ENCODE measurements around the gene MAGI1. TPM values are rescaled to one million over a fixed set of nuclear protein-coding genes. Genes with fewer than 3 reads are reported as not detected.

MAGI1 gene
- total and polyA plus RNA-seq, 7 experiments from 2014 or later = 0.39 TPM; not detected in 6

DNA sequence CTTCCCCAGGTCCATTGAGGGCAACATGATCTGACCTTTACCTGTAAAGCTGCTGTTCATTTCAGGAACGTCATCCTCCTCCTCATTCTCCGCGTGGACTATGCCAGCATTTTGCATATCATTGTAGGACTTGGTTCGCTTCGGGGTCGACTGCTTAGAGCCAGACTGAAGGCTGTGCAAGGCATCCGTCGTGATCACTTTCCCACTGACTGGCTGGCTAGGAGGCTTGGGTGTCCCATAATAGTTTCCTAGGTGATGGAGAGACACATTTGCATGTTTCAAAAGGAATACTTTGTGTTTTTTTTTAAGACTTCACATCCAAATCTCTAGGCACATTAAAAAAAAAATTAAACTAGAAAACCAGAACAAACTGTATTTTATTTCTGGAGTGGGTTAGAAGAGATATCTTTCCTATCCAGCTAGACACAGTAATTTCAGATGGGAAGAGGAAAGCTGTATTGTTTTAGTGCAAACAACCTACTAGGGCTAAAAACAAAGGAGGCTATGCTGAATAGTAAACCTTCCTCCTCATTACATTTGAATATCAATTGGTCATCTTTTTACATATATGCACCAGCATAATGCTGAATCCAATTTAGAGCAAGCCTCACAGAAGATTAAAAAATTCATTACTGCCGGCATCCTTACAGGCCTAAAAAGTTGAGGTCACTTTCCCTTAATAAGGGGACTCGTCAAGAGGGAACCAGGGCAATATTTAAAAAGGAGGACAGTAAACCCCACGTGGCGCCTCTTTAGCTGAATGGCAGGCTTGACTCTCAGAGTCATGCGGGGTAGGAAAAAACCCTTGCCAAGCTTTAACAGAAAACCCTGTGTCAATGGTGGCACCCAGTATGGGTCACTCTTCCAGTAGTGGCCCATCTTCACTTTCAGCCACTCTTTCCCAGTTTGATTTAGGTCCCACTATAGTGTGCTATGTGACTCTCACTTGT, 559.9 kb downstream of the MAGI1 start:
- no peaks in the 10 kb centered on the region for H3K9me3 ChIP-seq (ENCODE audit: control insufficient read depth in 2 of 3, low read length in 3 of 3)
- no peaks in the 10 kb centered on the region for H3K4me1 Mint-ChIP-seq
- no peak overlapping the region for H3K27ac ChIP-seq (ENCODE audit: low read depth, low read length)
- H3K27me3 ChIP-seq (ENCODE audit: control insufficient read depth in 2 of 2, insufficient read depth in 2 of 2, low read length in 2 of 2) = no peaks in the 10 kb centered on the region
- no peaks in the 10 kb centered on the region for H3K9me3 Mint-ChIP-seq
- ATAC-seq = no peak
- no peak overlapping the region for H3K4me3 Mint-ChIP-seq
- CTCF ChIA-PET = no interaction called here
- H3K27me3 Mint-ChIP-seq = no peaks in the 10 kb centered on the region
- H3K36me3 ChIP-seq (ENCODE audit: control insufficient read depth in 2 of 3, insufficient read depth in 3 of 3, low read length in 3 of 3) = no peaks in the 10 kb centered on the region
- H3K4me1 ChIP-seq (ENCODE audit: control insufficient read depth in 2 of 2, insufficient read depth in 2 of 2, low read length in 2 of 2) = no peaks in the 10 kb centered on the region
- no peak for DNase-seq
- H3K27ac Mint-ChIP-seq = no peak overlapping the region
- intact Hi-C loops (cut with micrococcal nuclease) = no loop called here
- no peak overlapping the region for H3K4me3 ChIP-seq (ENCODE audit: low read length)
- H3K36me3 Mint-ChIP-seq = no peaks in the 10 kb centered on the region
- POLR2A ChIA-PET = no interaction called here

DNA sequence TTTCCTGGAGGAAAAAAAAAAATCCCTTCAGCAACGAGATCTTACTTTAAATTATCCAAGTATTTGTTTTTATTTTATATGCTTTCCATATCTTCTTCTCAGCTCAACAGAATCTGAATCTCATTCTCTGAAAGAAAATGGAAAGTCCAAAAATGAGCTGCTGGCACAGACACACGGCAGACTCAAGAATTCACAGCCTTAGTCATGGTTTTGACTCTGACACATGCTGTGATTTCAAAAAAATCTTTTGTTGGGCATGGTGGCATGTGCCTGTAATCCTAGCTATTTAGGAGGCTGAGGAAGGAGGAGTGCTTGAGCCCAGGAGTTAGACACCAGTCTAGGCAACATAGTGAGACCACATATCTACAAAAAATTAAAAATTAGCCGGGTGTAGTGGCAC, 565.0 kb downstream of the MAGI1 start:
- Mint-ChIP-seq H3K27me3 (no peaks in the 10 kb centered on the region), H3K27ac (no peak overlapping the region), H3K4me3 (no peak overlapping the region), H3K4me1 (no peaks in the 10 kb centered on the region), H3K36me3 (no peaks in the 10 kb centered on the region), H3K9me3 (peaks cover 0 to 6% (median 0%) of the 10 kb centered on the region in 11 donors)
- POLR2A ChIA-PET = no interaction called here
- H3K4me1 ChIP-seq (ENCODE audit: control insufficient read depth in 2 of 2, insufficient read depth in 2 of 2, low read length in 2 of 2) = no peaks in the 10 kb centered on the region
- H3K27ac ChIP-seq (ENCODE audit: low read depth, low read length) = no peak overlapping the region
- ATAC-seq (no peak), DNase-seq (no peak)
- H3K36me3 ChIP-seq (ENCODE audit: control insufficient read depth in 2 of 3, insufficient read depth in 3 of 3, low read length in 3 of 3) = no peaks in the 10 kb centered on the region
- intact Hi-C loops (cut with micrococcal nuclease) = no loop called here
- H3K9me3 ChIP-seq (ENCODE audit: control insufficient read depth in 2 of 3, low read length in 3 of 3) = no peaks in the 10 kb centered on the region
- CTCF ChIA-PET = no interaction called here
- no peaks in the 10 kb centered on the region for H3K27me3 ChIP-seq (ENCODE audit: control insufficient read depth in 2 of 2, insufficient read depth in 2 of 2, low read length in 2 of 2)
- H3K4me3 ChIP-seq (ENCODE audit: low read length) = no peak overlapping the region

DNA sequence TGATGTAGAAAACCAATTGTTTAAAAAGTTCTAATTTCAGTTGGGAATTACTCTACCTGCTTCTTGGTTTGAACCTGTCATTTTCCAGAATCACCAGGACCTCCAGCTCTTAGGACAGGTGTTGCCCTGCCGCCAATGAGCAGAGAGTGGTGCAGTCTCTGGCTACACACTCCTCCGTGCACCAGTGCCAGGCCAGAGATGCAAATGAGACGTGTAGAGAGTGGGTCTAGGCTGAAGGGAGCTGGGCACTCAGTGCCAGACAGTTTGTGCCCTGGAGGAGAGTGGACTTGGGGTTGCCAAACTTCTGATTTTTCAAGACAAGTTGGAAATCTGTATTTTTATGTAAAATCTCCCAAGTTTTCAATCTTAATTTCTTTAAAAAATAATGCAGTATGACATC, 566.2 kb downstream of the MAGI1 start:
- H3K4me1 Mint-ChIP-seq = no peaks in the 10 kb centered on the region
- Histone ChIP-seq H3K4me1 (ENCODE audit: control insufficient read depth in 2 of 2, insufficient read depth in 2 of 2, low read length in 2 of 2) (no peaks in the 10 kb centered on the region), H3K36me3 (ENCODE audit: control insufficient read depth in 2 of 3, insufficient read depth in 3 of 3, low read length in 3 of 3) (no peaks in the 10 kb centered on the region), H3K9me3 (ENCODE audit: control insufficient read depth in 2 of 3, low read length in 3 of 3) (no peaks in the 10 kb centered on the region), H3K27me3 (ENCODE audit: control insufficient read depth in 2 of 2, insufficient read depth in 2 of 2, low read length in 2 of 2) (no peaks in the 10 kb centered on the region), H3K4me3 (ENCODE audit: low read length) (no peak overlapping the region), H3K27ac (ENCODE audit: low read depth, low read length) (no peak overlapping the region)
- H3K9me3 Mint-ChIP-seq = peaks cover 0 to 14% (median 2%) of the 10 kb centered on the region in 11 donors
- no peak for DNase-seq
- ATAC-seq = no peak
- H3K27ac Mint-ChIP-seq = no peak overlapping the region
- ChIA-PET CTCF (no interaction called here), POLR2A (no interaction called here)
- no peak overlapping the region for H3K4me3 Mint-ChIP-seq
- no peaks in the 10 kb centered on the region for H3K36me3 Mint-ChIP-seq
- no peaks in the 10 kb centered on the region for H3K27me3 Mint-ChIP-seq
- intact Hi-C loops (cut with micrococcal nuclease) = no loop called here

DNA sequence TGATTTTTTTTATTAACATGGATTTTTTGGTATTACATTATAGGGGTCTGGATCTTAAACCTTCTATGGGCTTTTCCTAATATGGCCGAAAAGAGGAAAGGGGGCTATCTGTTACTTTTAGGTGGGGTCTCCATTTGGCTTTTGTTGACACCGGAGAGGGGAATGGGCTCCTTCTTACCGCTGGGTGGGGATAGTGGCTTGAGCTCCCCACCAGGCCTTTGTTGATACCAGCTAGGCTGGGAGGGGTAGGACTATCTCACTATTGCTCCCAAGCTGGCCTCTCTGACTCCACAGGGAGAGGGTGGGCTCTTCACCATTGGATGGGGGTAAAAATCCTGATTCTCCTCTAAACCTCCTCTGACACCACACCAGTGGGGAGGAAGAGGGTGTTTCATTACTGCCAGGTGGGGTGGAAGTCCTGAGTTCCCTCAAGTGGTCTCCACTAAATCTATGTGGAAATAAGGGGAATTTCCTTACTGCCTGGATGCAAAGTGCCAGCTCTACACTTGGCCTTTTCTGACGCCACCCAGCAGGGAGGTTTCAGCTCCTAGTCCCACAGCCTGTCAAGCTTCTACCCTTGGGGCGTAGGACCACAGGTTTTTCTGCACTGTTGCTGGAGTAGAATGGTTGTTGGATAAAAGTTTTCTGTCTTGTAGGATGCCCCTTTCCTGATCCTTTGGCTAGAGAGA, 572.3 kb downstream of the MAGI1 start:
- no peaks in the 10 kb centered on the region for H3K27me3 Mint-ChIP-seq
- no peaks in the 10 kb centered on the region for H3K36me3 Mint-ChIP-seq
- peaks cover 4 to 35% (median 9%) of the 10 kb centered on the region in 11 donors for H3K9me3 Mint-ChIP-seq
- ATAC-seq (no peak), DNase-seq (no peak)
- no peaks in the 10 kb centered on the region for H3K9me3 ChIP-seq (ENCODE audit: control insufficient read depth in 2 of 3, low read length in 3 of 3)
- ChIA-PET CTCF (no interaction called here), POLR2A (no interaction called here)
- H3K4me1 ChIP-seq (ENCODE audit: control insufficient read depth in 2 of 2, insufficient read depth in 2 of 2, low read length in 2 of 2) = no peaks in the 10 kb centered on the region
- no peaks in the 10 kb centered on the region for H3K4me1 Mint-ChIP-seq
- no peak overlapping the region for H3K4me3 Mint-ChIP-seq
- intact Hi-C loops (cut with micrococcal nuclease) = no loop called here
- H3K27ac ChIP-seq (ENCODE audit: low read depth, low read length) = no peak overlapping the region
- no peaks in the 10 kb centered on the region for H3K36me3 ChIP-seq (ENCODE audit: control insufficient read depth in 2 of 3, insufficient read depth in 3 of 3, low read length in 3 of 3)
- no peaks in the 10 kb centered on the region for H3K27me3 ChIP-seq (ENCODE audit: control insufficient read depth in 2 of 2, insufficient read depth in 2 of 2, low read length in 2 of 2)
- H3K27ac Mint-ChIP-seq = no peak overlapping the region
- no peak overlapping the region for H3K4me3 ChIP-seq (ENCODE audit: low read length)

DNA sequence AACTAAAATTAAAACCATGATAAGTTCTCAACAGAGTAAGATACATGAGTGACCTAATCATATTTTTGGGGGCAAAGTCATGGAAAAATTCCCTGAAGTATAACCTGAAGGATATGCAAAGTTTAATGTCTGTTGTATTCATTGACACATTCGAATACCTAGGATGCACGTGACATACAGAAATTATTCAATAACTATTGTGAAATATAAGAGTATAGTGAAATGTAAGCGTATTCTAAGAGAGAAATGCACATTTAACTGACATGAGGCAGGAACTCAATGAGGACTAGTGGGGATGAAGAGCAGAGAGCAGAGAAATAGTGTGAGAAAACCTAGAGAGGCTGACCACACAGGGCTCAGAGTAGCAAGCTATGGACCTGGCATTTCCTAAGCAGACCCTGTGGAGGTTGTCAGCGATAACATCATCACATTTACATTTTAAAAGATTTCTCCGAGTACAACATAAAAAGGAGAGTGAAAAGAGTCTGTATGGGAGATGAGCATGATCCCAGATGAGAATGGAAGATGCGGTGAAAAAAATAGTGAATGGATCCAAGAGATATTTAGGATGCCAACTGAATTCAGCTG, 588.8 kb downstream of the MAGI1 start:
- ChIA-PET CTCF (no interaction called here), POLR2A (no interaction called here)
- H3K4me1 Mint-ChIP-seq = no peaks in the 10 kb centered on the region
- Histone ChIP-seq H3K4me3 (ENCODE audit: low read length) (no peak overlapping the region), H3K4me1 (ENCODE audit: control insufficient read depth in 2 of 2, insufficient read depth in 2 of 2, low read length in 2 of 2) (no peaks in the 10 kb centered on the region), H3K27me3 (ENCODE audit: control insufficient read depth in 2 of 2, insufficient read depth in 2 of 2, low read length in 2 of 2) (no peaks in the 10 kb centered on the region), H3K36me3 (ENCODE audit: control insufficient read depth in 2 of 3, insufficient read depth in 3 of 3, low read length in 3 of 3) (no peaks in the 10 kb centered on the region), H3K9me3 (ENCODE audit: control insufficient read depth in 2 of 3, low read length in 3 of 3) (no peaks in the 10 kb centered on the region), H3K27ac (ENCODE audit: low read depth, low read length) (no peak overlapping the region)
- no peaks in the 10 kb centered on the region for H3K27me3 Mint-ChIP-seq
- H3K9me3 Mint-ChIP-seq = peaks cover 0 to 8% (median 5%) of the 10 kb centered on the region in 11 donors
- H3K4me3 Mint-ChIP-seq = no peak overlapping the region
- intact Hi-C loops (cut with micrococcal nuclease) = no loop called here
- no peaks in the 10 kb centered on the region for H3K36me3 Mint-ChIP-seq
- ATAC-seq (no peak), DNase-seq (no peak)
- no peak overlapping the region for H3K27ac Mint-ChIP-seq

DNA sequence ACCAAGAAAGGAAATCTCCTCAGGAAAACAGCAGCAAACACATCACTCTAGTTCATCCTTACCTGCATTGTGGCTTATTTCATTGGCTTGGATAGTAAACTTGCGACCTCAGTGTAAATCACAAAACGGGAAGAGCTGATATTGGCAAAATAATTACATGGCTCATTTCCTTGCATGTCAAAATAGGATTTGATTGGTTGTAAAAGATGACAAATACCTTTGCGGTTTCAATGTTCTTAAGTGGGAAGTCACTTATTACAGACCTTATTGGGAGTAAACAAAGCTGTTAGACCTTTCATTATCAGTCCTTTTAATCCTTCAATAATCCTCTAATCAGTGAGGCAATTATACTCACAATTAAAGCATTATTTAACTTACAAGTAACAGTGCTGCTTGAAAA, 590.6 kb downstream of the MAGI1 start:
- no peaks in the 10 kb centered on the region for H3K27me3 Mint-ChIP-seq
- H3K9me3 Mint-ChIP-seq = peaks cover 0 to 8% (median 3%) of the 10 kb centered on the region in 11 donors
- no peaks in the 10 kb centered on the region for H3K9me3 ChIP-seq (ENCODE audit: control insufficient read depth in 2 of 3, low read length in 3 of 3)
- ChIA-PET CTCF (no interaction called here), POLR2A (no interaction called here)
- DNase-seq = no peak
- ATAC-seq = no peak
- no peaks in the 10 kb centered on the region for H3K27me3 ChIP-seq (ENCODE audit: control insufficient read depth in 2 of 2, insufficient read depth in 2 of 2, low read length in 2 of 2)
- no peak overlapping the region for H3K4me3 Mint-ChIP-seq
- no peaks in the 10 kb centered on the region for H3K36me3 Mint-ChIP-seq
- intact Hi-C loops (cut with micrococcal nuclease) = no loop called here
- no peaks in the 10 kb centered on the region for H3K4me1 Mint-ChIP-seq
- H3K27ac ChIP-seq (ENCODE audit: low read depth, low read length) = no peak overlapping the region
- H3K4me3 ChIP-seq (ENCODE audit: low read length) = no peak overlapping the region
- no peaks in the 10 kb centered on the region for H3K4me1 ChIP-seq (ENCODE audit: control insufficient read depth in 2 of 2, insufficient read depth in 2 of 2, low read length in 2 of 2)
- no peak overlapping the region for H3K27ac Mint-ChIP-seq
- H3K36me3 ChIP-seq (ENCODE audit: control insufficient read depth in 2 of 3, insufficient read depth in 3 of 3, low read length in 3 of 3) = no peaks in the 10 kb centered on the region

Data from naive thymus-derived CD4-positive, alpha-beta T cell (primary cell).